A172 (cell line): ENCODE data around the gene TSPAN33. TPM values are rescaled to one million over a fixed set of nuclear protein-coding genes. Genes with fewer than 3 reads are reported as not detected.
A peak's percentile ranks its signal among the peaks of the same experiment; 100 is the strongest.

Experiments
- DNase-seq: peaks from one replicate; pipeline ENCODE4 v3.0.0-alpha.2; 2015; ENCODE audit warnings: low spot score
- total RNA-seq: library from RNA; depleted of rRNA; stranded (reverse); fragments of >200 nt; shearing (Covaris generic); gene quantifications from 2 replicates; pipeline ENCODE4 v1.2.3, GENCODE V29; 2014

TSPAN33 gene
- total RNA-seq, 1 experiment from 2014 or later: 11.3 TPM

DNA sequence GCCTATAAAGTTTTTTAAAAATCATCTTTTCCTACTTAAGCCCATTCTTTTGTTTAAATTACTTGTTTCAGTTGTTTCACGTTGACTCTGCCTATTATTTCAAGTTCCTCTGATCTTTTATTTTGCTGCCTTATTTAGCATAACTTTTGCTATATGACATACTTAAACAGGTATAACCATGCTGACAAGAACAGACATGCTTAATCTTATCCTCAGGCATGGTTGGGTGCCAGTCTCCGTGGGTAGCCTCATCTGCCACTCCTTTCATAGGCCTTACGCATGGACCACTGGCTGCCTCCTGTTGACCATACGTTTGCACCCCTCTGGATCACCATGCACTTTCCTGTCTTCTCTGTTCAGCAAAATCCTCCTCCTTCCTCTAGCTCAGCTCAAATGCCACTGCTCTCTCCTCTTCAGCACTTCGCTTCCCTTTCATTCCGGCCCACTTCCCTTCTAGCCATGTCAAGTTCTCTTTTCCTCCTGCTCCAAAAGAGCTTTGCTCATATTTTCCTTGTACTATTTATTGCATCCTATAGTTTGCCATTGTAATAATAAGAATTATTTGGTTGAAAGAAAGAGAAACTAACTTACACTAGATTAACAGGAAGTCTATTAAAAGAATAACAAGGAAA, 10.0 kb upstream of the TSPAN33 start:
- DNase-seq: no peak

DNA sequence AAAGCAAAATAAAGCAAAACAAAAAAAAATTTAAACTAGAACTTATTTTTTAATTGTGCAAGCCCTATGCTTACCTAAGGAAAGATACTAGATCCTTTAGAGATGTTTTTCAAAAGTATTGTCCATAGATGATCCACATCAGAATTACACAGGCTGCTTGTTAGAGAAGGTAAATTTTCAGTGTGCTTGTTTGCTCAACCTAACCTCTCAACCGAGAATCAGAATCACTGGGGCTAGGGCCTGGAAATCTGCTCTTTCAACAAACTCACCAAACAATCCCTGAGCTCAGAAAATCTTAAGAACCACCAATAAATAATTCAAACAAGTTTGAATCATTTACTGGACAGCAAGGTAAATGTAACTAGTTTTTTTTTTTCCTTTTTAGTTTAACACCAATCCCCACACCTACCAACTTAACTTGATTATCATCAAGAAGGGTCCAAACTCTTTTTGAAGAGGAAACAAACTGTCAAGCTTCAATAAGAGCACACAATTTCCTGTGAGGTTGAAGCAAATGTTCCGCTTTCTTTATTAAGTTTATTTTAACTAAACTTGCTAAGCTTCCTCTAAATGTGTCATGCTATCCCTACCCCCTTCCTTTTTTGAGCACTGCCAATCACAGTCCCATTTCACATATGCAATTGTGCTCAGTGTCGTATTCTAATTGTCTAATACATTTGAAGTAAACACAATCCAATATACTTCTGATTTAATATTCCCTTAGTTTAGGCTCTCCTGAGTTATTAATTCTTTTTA, 7.4 kb upstream of the TSPAN33 start:
- no peak for DNase-seq

DNA sequence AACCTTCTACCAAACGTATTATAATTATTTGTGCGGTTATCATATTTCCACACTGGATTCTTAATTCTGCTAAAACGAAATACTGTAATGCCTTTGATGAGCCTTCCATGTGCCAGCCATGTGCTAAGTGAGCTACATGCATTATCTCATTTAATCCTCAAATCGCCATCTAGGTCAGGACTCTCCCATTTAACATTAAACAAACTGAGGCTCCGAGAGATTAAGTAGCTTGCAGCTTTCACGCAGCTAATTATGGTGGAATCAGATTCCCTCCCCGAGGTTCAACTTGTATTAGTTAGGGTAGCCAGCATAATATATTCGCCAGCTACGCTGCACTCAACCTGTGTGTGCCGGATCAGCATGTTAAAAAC, 798 bp upstream of the TSPAN33 start:
- no peak for DNase-seq

DNA sequence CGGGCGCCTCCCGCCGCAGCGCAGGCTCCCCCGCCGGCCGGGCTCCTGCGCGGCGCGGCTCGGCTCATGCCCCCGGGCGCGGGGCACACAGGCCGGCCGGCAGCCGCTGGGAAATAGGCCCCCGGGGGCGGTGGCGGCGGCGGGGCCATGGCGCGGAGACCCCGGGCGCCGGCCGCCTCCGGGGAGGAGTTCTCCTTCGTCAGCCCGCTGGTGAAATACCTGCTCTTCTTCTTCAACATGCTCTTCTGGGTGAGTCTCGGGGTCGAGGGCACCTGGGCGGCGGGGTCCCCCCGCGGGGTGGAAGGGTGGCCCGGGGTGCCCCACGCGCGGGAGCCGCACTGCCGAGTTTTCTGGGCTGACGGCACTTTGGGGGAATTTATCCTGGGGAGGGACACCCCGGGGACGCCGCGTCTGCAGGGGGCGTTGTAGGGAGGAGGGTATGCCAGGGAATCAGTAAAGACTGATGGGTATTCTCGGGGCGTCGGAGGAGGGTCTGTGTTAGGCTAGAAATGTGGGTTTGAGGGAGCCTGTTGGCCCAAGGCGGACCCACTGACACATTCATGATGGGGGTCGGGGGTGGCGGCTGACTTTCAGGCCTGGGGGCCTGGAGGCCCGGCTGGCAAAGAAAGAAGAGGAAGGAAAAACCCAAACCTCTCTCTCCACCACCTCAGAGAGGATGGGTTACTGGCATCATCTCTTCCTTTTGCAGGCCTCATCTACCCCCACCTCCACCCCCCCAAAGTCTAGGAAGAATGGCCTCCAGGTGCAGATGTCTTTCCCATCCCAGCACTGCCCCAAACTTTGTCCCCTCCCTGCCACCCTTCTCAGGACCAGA, 544 bp downstream of the TSPAN33 start:
- DNase-seq: no peak

DNA sequence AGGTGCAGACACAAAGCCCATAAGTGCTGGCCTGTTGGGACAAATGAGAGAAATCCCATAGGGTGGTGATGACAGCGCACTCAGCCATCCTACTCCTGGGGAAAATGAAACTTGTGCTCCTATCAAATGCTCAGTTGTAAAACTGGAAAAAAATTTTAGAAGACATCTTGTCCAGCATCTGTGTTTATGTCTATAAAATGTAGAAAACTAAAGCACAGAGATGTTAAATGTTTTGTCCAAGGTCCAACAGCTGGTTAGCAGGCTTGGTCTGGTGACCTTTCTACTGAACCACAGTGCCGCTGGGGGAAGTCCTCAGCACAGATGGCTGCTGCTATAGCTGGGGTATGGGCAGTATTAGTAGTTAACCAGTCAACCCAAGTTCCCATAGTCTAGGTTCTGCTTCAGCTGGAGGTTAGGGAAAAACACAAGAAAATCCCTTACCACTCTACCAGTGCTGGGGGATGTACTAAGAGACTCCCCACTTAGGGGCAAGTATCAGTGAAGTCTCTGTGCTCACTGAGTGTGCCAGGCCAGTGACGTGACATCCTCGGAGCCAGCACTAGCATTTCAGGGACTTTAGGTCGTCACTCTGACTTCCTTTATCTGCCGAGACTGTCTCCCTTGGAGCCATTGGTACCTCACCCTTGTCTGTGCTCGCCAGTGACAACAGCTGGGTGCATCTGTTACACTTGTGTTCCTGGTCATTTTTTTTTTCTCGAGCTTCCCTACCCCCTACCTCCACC, 1.9 kb downstream of the TSPAN33 start:
- DNase-seq: no peak

DNA sequence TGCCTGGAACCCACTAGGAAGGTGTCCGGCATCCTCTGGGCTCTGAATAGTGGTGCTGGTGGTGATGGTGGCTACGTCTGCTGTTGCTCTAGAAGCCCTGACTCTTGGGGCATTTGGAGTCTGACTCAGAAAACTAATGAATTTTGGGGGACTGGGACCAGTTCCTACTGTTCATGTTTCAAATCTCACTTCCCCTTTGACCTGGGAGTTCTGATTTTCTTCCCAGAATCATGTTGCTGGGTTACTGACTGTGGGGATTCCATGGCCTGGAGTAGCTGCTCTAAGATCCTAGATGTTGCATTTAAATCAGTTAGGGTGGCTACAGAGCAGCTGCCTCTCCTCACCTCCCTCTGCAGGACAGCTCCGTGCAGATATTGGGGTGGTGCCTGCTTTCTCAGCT, 3.2 kb downstream of the TSPAN33 start:
- DNase-seq: no peak

DNA sequence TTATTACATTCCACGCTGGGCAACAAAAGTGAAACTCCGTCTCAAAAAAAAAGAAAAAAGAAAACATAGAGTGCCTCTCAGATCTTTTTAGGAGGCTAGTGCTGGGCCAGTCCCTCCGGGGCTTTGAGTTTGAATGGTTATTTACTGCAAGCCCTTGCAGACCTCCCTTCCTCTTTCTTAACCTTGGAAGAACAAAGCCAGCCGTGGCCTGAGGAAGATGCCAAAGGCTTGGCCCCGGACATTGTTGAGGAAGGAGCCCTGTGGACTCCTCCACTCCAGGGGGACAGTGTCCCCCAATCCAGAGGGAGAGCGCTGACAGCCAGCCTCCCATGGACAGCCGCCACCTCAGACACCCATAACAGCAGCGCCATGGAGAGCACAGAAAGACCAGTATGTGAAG, 5.0 kb downstream of the TSPAN33 start:
- no peak for DNase-seq

DNA sequence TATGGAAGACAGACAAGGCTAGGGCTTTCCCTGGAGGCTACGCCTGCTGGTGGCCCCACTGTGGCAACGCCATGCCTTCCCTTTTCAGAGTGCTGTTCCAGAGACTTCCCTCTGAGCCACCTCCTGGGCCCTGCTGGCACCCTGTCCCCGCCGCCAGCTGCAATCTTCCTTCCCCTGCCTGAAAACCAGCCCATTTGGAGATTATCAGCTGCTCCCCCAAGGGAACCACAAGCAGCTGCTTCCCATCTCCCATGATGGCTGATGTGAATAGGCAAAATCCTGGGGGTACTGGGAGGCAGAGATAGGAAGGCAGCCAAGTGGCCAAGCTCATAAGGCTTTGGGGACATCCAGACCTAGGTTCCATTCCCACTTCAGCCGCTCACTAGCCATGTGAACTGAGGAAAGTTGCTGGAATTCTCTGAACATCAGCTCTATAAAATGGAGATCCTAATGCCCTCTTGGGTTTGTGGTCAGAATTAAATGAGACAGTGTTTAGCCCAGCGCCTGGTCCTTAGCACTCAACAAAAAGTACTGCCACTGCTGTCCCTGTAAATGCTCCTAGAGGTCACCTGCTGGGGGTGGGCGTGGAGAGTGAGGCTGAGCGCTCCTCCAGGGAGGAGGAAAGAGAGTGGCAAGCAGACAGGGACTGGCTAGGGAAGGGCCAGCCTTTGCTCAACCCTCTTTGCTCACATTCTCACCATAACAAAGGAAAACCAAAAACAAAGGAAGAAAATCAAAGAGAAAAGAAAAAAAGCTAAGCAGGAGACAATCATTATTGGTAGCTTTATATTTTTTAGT, 5.9 kb downstream of the TSPAN33 start:
- no peak for DNase-seq

DNA sequence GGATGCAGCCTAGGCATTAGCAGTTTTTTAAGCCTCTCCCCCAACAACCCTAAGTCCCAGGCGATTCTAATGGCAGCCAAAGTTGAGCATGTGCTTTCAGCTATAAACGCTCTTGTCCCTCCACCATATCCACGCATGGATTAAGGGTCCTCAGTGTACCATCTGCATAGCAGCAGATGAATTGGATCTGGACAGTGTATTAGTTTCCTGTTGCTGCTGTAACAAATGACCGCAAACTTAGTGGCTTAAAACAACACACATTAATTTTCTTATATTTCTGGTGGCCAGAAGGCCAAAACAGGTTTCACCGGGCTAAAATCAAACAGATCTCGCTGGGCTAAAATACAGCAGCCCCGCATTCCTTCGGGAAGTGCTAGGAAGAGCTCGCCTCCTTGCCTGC, 13.1 kb downstream of the TSPAN33 start:
- DNase-seq: no peak

DNA sequence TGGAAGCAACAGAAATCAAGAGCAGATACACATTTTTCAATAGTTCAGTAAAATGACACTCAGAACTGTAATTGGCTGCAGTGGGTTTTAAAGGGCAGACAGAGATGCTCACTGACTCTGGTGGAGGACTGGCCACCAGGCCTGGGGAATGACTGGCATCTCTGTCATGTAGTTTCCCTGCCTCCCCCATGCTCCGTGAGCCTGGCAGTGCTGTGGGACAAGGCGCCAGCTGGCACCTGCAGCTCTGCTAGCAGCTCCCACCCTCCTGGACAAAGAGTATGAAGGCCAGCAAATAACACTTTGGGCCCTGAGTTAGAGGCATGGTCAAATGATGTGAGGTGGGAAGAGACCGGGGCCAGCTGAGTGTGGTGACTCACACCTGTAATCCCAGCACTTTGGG, 15.0 kb downstream of the TSPAN33 start:
- no peak for DNase-seq

DNA sequence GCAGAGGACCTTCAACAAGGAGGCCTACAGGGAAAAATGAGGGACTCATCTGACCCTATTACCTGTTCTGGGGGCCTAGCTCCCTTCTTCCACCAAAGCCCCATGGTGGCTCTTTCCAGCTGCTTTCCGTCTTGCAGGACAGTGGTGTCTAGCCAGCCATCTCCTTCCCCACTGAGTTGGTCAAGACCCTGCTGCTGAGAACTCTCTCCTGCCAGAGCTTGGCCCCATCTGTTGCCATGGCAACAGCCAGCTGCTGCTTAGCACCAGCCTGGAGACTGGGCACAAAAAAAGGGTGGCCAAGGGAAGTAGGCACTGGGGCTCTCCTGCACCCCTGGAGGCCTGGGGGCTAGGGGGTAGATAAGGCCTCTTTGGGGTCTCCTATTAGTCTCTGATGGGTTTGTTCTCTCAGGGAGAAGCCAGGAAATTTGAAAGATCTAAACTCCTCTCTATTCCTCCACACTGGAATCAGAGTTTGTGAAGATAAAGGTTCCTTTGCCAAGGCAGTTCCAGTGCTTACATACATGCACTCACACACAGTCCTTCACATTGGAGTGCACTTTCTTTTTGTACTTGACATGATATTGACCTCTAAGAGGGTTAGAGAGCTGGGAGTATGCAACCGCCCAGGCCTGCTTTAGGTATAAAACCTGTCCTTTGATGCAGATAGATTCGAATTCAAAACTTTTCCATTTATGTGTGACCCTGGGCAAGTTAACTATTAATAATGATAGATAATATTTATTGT, 15.8 kb downstream of the TSPAN33 start:
- no peak for DNase-seq

DNA sequence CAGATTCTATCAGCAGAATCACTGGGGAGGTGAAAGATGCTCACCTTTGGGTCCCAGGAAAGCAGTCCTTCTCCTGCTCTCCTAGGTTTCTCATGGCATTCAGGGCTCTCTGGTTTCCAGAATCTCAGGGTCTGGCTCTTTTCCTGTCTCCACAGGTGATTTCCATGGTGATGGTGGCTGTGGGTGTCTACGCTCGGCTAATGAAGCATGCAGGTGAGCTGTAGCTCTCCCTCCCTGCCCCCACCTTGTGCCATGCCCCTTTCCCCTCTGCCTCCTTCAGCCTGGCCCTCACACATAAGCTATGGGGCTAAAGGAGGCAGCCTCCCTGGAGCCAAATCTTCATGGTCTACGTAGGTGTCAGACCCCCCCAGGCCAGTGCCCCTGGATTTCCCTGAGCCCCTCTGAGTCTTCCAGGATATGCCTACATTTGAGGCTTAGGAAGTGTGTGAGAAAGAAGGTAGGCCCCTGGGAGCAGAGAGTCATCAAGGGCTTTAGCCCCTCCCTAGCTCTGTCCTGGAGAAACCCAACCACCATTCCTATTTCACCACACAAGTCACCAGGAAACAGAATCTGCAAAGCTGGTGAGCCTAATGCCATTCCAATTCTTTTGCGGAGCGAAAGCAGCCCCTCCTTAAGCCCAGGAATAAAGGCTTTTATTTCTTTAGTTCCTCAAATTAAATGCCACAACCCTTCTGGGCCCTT, 17.2 kb downstream of the TSPAN33 start:
- no peak for DNase-seq

DNA sequence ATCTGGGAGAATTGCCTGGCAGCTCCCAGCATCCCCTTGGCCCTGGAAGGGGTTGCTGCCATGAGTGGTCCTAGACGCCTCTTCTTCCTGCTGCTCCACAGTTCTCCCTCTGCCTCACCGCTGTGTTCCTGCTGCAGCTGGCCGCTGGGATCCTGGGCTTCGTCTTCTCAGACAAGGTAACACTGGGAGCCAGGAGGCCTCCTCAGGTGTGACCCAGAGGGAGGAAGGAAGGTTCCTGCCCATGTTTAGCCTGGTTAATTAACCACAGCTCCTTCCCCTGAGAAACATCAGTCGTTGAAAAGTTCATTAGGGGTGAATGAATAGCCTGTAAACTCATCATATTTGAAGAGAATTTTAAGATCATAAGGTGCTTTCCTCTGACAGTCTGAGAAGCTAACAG, 18.2 kb downstream of the TSPAN33 start:
- DNase-seq: no peak

DNA sequence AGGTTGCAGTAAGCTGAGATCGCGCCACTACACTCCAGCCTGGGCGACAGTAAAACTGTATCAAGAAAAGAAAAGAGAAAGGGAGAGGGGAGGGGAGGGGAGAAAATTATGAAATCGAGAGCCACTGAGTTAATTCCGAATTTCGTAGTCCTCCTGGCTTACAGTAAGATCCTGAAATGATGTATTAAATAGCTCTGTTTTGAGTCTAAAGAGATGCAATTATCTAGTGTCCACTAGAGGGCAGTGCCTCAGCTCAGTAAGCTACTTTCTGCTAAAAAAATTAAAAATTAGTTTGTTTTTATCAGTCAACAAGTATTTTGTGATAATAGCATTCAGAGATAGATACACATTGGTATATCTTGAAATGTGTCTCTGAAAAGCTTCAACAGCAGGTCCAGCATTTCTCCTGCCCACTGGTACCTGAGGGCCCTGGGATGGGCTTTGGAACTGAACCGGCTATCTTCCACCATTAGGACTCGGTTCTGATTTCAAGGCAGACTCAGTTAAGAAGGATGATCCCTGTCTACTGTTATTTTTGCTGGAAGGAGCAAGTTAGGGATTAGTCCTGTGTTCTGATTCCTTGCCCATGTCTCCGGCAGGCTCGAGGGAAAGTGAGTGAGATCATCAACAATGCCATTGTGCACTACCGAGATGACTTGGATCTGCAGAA, 19.5 kb downstream of the TSPAN33 start:
- peak; percentile 33 for DNase-seq

DNA sequence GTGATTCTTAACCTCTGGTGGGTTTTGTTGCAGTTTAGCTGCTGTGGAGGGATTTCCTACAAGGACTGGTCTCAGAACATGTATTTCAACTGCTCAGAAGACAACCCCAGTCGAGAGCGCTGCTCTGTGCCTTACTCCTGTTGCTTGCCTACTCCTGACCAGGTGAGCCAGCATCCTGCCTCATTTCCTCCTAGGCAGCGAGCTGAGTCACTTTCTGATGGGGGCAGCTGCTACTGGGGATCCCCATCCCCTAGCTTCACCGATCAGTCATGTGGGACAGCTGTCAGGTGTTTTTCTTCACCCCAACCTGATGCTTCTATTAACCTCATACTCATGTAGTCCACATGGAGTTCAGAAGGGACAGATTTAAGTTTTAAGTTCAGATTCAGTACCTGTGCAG, 22.2 kb downstream of the TSPAN33 start:
- DNase-seq: no peak

DNA sequence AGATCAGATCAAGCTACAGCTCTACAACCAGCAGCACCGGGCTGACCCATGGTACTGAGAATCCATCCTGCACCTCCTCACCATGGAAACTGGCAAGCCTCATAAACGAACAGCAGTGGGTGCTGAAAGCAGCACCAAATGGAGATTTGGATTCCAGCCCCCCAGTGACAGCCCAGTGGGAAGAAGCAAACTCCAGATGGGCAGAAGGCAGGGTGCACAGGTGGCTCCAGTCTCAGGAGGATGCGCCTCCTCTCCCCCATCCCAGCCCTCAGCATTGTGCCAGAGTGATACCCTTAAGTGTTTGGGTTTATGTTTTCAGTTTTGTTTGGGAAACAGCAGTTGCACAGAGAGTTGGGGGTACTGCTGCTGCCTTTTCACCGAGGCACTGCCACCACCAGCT, 23.3 kb downstream of the TSPAN33 start:
- DNase-seq: no peak

DNA sequence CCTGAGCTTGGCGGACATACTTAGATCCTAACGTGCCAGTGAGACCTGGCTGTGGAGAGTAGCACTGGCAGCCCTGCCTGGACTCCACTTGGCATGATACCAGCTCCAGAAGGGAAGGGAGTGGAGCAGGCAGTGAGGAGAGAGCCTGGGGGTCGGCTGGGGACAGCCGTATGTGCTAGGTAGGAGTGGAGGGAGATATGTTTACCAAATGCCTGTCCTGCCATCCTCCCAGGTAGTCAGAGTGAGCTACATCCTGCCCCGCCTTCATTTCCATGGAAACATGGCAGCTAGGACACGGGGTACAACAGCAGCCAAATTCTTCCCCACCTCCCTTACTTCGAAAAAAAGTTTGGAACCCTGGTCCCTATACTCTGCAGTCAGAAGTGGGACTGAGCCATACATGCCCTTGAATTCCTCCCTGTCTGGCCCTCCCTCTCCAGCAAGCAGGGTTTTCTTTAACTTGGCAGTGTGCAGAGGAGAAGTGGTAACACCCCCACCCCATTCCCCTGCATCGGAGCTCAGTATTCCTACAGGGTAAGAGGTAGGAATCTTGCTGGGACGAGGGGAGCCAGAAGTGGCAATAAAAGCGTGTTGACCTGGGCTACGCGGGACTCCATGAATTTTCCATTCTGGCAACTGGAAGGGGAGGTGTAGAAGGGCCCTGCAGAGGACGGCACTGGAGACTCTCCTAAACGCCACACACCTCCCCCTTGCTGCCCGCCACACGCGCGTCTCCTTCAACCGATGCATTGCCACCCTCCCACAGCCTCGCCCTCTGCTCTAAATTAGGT, 23.9 kb downstream of the TSPAN33 start:
- no peak for DNase-seq

DNA sequence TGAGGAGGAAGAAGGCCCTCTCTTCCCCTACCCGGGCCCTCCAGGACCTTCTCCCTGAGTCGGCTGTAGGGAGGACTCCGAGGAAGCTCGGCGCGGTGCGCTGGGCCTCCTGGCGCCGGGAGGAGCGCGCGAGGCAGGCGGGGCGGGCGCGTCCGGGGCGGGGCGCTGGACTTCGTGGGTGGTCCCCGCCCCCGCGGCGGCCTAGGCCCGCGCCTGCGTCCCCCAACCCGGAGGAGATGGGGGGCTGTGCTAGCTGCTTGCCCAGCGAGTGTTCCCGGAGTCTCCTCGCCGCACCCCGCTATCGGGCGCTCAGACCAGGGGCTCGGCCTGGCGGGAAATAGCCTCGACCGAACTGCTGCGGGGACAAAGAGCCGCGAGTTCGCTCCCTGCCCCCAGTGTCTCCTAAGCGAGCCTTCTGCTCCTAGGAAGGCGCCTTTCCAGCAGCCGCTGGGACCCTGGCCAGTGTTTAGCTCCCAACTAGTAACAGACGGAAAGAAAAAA, 24.7 kb downstream of the TSPAN33 start:
- DNase-seq: no peak
